Naive thymus-derived CD4-positive, alpha-beta T cell (primary cell): ENCODE measurements around the gene PRC1. TPM values are rescaled to one million over a fixed set of nuclear protein-coding genes. Genes with fewer than 3 reads are reported as not detected.

Experiments
- ATAC-seq: fragments of 150-1000 bp; cut with Tn5 transposase; 2 replicates; pipeline ENCODE4 v1.10.0; 2021; ENCODE audit warnings: mild to moderate bottlenecking, moderate library complexity
- CTCF ChIA-PET: fragments of 350-600 bp; sonication (Branson Sonifier 250); formaldehyde crosslinking; loops from one replicate; lab custom pipeline; 2021; ENCODE audit warnings: antibody characterized with exemption; lab: Charles Lee
- POLR2A ChIA-PET: fragments of 350-600 bp; sonication (Branson Sonifier 250); formaldehyde crosslinking; loops from one replicate; lab custom pipeline; 2021; ENCODE audit warnings: antibody characterized with exemption, inconsistent platforms; lab: Charles Lee
- DNase-seq, 9 donors: peaks; one replicate each; pipeline versions ENCODE4 v3.0.0 to v3.0.0-alpha.2; 2020 to 2022; ENCODE audit warnings: mixed read lengths in 1 of 9
- H3K27ac ChIP-seq: one replicate; pipeline ENCODE4 v1.7.0; 2013; ENCODE audit warnings: mild to moderate bottlenecking, low read depth, low read length, moderate library complexity
- H3K27me3 ChIP-seq, 2 donors: one replicate each; pipeline ENCODE4 v1.7.0; 2013; ENCODE audit warnings: low read length in 2 of 2, mild to moderate bottlenecking in 2 of 2, moderate library complexity in 2 of 2; ENCODE audit not compliant: control insufficient read depth in 2 of 2, insufficient read depth in 2 of 2
- H3K36me3 ChIP-seq, 3 experiments: 1 replicate in 2 of 3; 2 replicates in 1 of 3; pipeline ENCODE4 v1.7.0; 2013; ENCODE audit warnings: low read length in 3 of 3, mild to moderate bottlenecking in 3 of 3, moderate library complexity in 1 of 3; ENCODE audit not compliant: insufficient read depth in 3 of 3, control insufficient read depth in 2 of 3
- H3K4me1 ChIP-seq, 2 donors: one replicate each; pipeline ENCODE4 v1.7.0; 2013; ENCODE audit warnings: low read length in 2 of 2, mild to moderate bottlenecking in 2 of 2, moderate library complexity in 1 of 2; ENCODE audit not compliant: control insufficient read depth in 2 of 2, insufficient read depth in 2 of 2
- H3K4me3 ChIP-seq: 2 replicates; pipeline ENCODE4 v1.7.0; 2013; ENCODE audit warnings: mild to moderate bottlenecking, low read length
- H3K9me3 ChIP-seq, 3 experiments: 1 replicate in 2 of 3; 2 replicates in 1 of 3; pipeline ENCODE4 v1.7.0; 2013; ENCODE audit warnings: low read length in 3 of 3; ENCODE audit not compliant: control insufficient read depth in 2 of 3
- H3K27ac Mint-ChIP-seq, 9 donors: one replicate each; pipeline ENCODE4 v1.8.0; 2020 to 2022; ENCODE audit warnings: mixed read lengths in 9 of 9, mild to moderate bottlenecking in 8 of 9, moderate library complexity in 5 of 9, inconsistent platforms in 2 of 9
- H3K27me3 Mint-ChIP-seq, 5 donors: one replicate each; pipeline ENCODE4 v1.8.0; 2021 to 2022; ENCODE audit warnings: mixed read lengths in 5 of 5, mild to moderate bottlenecking in 1 of 5
- H3K36me3 Mint-ChIP-seq, 5 donors: one replicate each; pipeline ENCODE4 v1.8.0; 2020 to 2022; ENCODE audit warnings: mixed read lengths in 5 of 5, mild to moderate bottlenecking in 3 of 5, inconsistent platforms in 1 of 5
- H3K4me1 Mint-ChIP-seq, 7 donors: one replicate each; pipeline ENCODE4 v1.8.0; 2020 to 2022; ENCODE audit warnings: mixed read lengths in 7 of 7, mild to moderate bottlenecking in 3 of 7, inconsistent platforms in 1 of 7
- H3K4me3 Mint-ChIP-seq, 10 donors: one replicate each; pipeline ENCODE4 v1.8.0; 2020 to 2022; ENCODE audit warnings: mild to moderate bottlenecking in 10 of 10, mixed read lengths in 10 of 10, moderate library complexity in 6 of 10, inconsistent platforms in 2 of 10
- H3K9me3 Mint-ChIP-seq, 11 donors: one replicate each; pipeline ENCODE4 v1.8.0; 2020 to 2022; ENCODE audit warnings: mixed read lengths in 11 of 11, mild to moderate bottlenecking in 4 of 11, inconsistent platforms in 1 of 11, moderate library complexity in 1 of 11
- intact Hi-C, 2 donors: fragments of 100-400 bp; cut with micrococcal nuclease; formaldehyde crosslinking; loops; one replicate each; pipeline ENCODE4 v1.15.1; 2023
- polyA plus RNA-seq, 2 donors: library from polyadenylated mRNA; unstranded; fragments of 300-500 nt; fragmentation: Illumina TruSeq; gene quantifications; one replicate each; pipeline ENCODE4 v1.2.3, GENCODE V29; 2021
- total RNA-seq, 6 experiments: library from RNA in 5 of 6; stranded (reverse) in 5 of 6; gene quantifications; 1 replicate in 5 of 6; 2 replicates in 1 of 6; pipeline ENCODE4 v1.2.3 and lab custom pipeline; 2021 to 2026

PRC1 gene
- total RNA-seq: 10 to 100 TPM in 3 of 5 experiments, 1 to 10 TPM in 2; 2.6 to 98.9 (median 19.4) TPM
- polyA plus RNA-seq: under 1 TPM; 0.47 to 0.53 TPM
- total RNA-seq (lab: John Stamatoyannopoulos, UW): 1.3 reads per million, percentile 2 among the genes with 10 or more reads in this experiment

- Histone ChIP-seq H3K4me3 (peak within 1 kb of the TSS; percentile 70), H3K9me3 (no peaks in the 10 kb centered on the region), H3K27me3 (no peaks in the 10 kb centered on the region), H3K4me1 (peaks cover 9 to 14% of the 10 kb centered on the region in 2 donors), H3K27ac (peak within 1 kb of the TSS; percentile 86), H3K36me3 (peaks cover 0 to 15% (median 2%) of the 10 kb centered on the region in 3 experiments)
- Mint-ChIP-seq H3K27me3 (no peaks in the 10 kb centered on the region), H3K27ac (peak within 1 kb of the TSS; percentile 88 to 100 (median 97)), H3K36me3 (peaks cover 4 to 23% (median 7%) of the 10 kb centered on the region in 5 donors), H3K4me3 (peak within 1 kb of the TSS; percentile 96 to 99 (median 98)), H3K9me3 (peaks cover 0 to 4% (median 0%) of the 10 kb centered on the region in 11 donors), H3K4me1 (peaks cover 3 to 43% (median 16%) of the 10 kb centered on the region in 7 donors)
- ATAC-seq (peak; percentile 99), DNase-seq (peak; percentile 95 to 99 (median 95))
- intact Hi-C loops: loop anchor here (1.0 kb wide), 3 partner anchors 28 to 59 kb away; partner anchors contain the start of genes RCCD1 (in 2 of the 2), UNC45A (in 2 of the 2) and VPS33B (in 2 of the 2)
- ChIA-PET CTCF (no interaction called here), POLR2A (interaction anchor here (0.6 to 1.0 kb wide), 3 partner anchors 13 to 28 kb away, joined by 3 to 4 read pairs (median 3); partner anchors contain the start of gene VPS33B)
Observed at GRCh38 chr15:90994417-90995311, at the start of gene PRC1. TSS of gene PRC1 (minus strand) at chr15:90994535. CDS start at chr15:90994417, 118 bp downstream.

- H3K9me3 Mint-ChIP-seq: peaks cover 0 to 2% (median 0%) of the 10 kb centered on the region in 11 donors
- intact Hi-C loops: no loop called here
- peaks cover 0 to 1% (median 0%) of the 10 kb centered on the region in 5 donors for H3K36me3 Mint-ChIP-seq
- H3K27ac Mint-ChIP-seq: peak overlapping the region in 1 of 9 donors; percentile 36
- H3K27me3 ChIP-seq: no peaks in the 10 kb centered on the region
- H3K36me3 ChIP-seq: no peaks in the 10 kb centered on the region
- no peaks in the 10 kb centered on the region for H3K9me3 ChIP-seq
- no peak overlapping the region for H3K27ac ChIP-seq
- ATAC-seq (no peak), DNase-seq (no peak)
- POLR2A ChIA-PET: no interaction called here
- H3K27me3 Mint-ChIP-seq: peaks cover 0 to 3% (median 0%) of the 10 kb centered on the region in 5 donors
- H3K4me1 Mint-ChIP-seq: peaks cover 0 to 25% (median 15%) of the 10 kb centered on the region in 7 donors
- H3K4me3 ChIP-seq: no peak overlapping the region
- peaks cover 0 to under 1% of the 10 kb centered on the region in 2 donors for H3K4me1 ChIP-seq
- H3K4me3 Mint-ChIP-seq: no peak overlapping the region
- CTCF ChIA-PET: interaction anchor here (1.0 kb wide), 1 partner anchor 10 kb away, joined by 4 read pairs; no protein-coding TSS in a partner anchor
Observed at GRCh38 chr15:91043202-91043874, 49.0 kb upstream of the PRC1 start.

- Mint-ChIP-seq H3K9me3 (no peaks in the 10 kb centered on the region), H3K4me3 (no peak overlapping the region), H3K27ac (no peak overlapping the region), H3K36me3 (no peaks in the 10 kb centered on the region), H3K27me3 (peaks cover 0 to 12% (median 0%) of the 10 kb centered on the region in 5 donors), H3K4me1 (peaks cover 0 to 10% (median 0%) of the 10 kb centered on the region in 7 donors)
- Histone ChIP-seq H3K36me3 (no peaks in the 10 kb centered on the region), H3K4me1 (no peaks in the 10 kb centered on the region), H3K27me3 (no peaks in the 10 kb centered on the region), H3K4me3 (no peak overlapping the region), H3K9me3 (no peaks in the 10 kb centered on the region), H3K27ac (no peak overlapping the region)
- ChIA-PET POLR2A (no interaction called here), CTCF (no interaction called here)
- DNase-seq (no peak), ATAC-seq (no peak)
- intact Hi-C loops: no loop called here
Observed at GRCh38 chr15:91040856-91041255, 46.5 kb upstream of the PRC1 start.

GRCh38 chr15:91039996-91040395 is 45.7 kb upstream of the PRC1 start:
- Mint-ChIP-seq H3K36me3 (no peaks in the 10 kb centered on the region), H3K4me3 (no peak overlapping the region), H3K27me3 (peaks cover 0 to 14% (median 0%) of the 10 kb centered on the region in 5 donors), H3K4me1 (peaks cover 0 to 4% (median 0%) of the 10 kb centered on the region in 7 donors), H3K9me3 (no peaks in the 10 kb centered on the region), H3K27ac (no peak overlapping the region)
- CTCF ChIA-PET: no interaction called here
- ATAC-seq (no peak), DNase-seq (no peak)
- POLR2A ChIA-PET: no interaction called here
- H3K4me3 ChIP-seq: no peak overlapping the region
- intact Hi-C loops: no loop called here
- no peaks in the 10 kb centered on the region for H3K4me1 ChIP-seq
- no peaks in the 10 kb centered on the region for H3K9me3 ChIP-seq
- no peaks in the 10 kb centered on the region for H3K36me3 ChIP-seq
- H3K27ac ChIP-seq: no peak overlapping the region
- no peaks in the 10 kb centered on the region for H3K27me3 ChIP-seq

GRCh38 chr15:91032919-91033803 is 38.8 kb upstream of the PRC1 start:
- H3K27me3 ChIP-seq: no peaks in the 10 kb centered on the region
- CTCF ChIA-PET: interaction anchor here (0.9 to 2.1 kb wide), 5 partner anchors 10 to 98 kb away, joined by 4 to 12 read pairs (median 6); partner anchors contain the start of genes RCCD1 and UNC45A
- Mint-ChIP-seq H3K27ac (peak overlapping the region in 1 of 9 donors; percentile 67), H3K27me3 (peaks cover 0 to 20% (median 0%) of the 10 kb centered on the region in 5 donors), H3K4me3 (no peak overlapping the region), H3K36me3 (no peaks in the 10 kb centered on the region), H3K9me3 (no peaks in the 10 kb centered on the region), H3K4me1 (peaks cover 0 to 12% (median 4%) of the 10 kb centered on the region in 7 donors)
- DNase-seq (peak in 8 of 9 donors; percentile 26 to 61 (median 36)), ATAC-seq (peak; percentile 65)
- H3K4me1 ChIP-seq: no peaks in the 10 kb centered on the region
- POLR2A ChIA-PET: no interaction called here
- no peaks in the 10 kb centered on the region for H3K9me3 ChIP-seq
- no peaks in the 10 kb centered on the region for H3K36me3 ChIP-seq
- intact Hi-C loops: loop anchor here (1.0 kb wide), 2 partner anchors 11 to 77 kb away; partner anchors contain the start of gene VPS33B (in 1 of the 2)
- no peak overlapping the region for H3K27ac ChIP-seq
- H3K4me3 ChIP-seq: no peak overlapping the region
